ENCODE results near the gene CHN1.

Gene CHN1

DNA sequence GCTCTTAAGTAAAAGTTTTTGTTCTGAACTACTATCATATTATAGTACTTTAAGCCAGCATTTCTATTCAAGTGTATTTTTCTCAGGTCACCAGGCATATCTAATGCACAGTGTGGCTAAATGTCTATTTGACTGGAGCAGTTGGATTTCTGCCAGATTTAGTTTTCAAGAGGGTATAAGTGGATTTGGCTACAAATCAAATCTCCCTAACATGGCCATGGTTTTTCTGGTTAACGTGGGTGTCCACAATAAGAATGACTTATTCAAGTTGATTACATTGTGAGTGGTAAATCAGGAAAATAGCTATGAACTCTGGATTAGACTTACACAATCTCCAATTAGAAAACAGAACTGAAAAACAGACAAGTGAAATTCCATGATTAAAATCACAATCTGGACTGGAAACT lies 5.7 kb upstream of the CHN1 start:
- DNase-seq: no peak

DNA sequence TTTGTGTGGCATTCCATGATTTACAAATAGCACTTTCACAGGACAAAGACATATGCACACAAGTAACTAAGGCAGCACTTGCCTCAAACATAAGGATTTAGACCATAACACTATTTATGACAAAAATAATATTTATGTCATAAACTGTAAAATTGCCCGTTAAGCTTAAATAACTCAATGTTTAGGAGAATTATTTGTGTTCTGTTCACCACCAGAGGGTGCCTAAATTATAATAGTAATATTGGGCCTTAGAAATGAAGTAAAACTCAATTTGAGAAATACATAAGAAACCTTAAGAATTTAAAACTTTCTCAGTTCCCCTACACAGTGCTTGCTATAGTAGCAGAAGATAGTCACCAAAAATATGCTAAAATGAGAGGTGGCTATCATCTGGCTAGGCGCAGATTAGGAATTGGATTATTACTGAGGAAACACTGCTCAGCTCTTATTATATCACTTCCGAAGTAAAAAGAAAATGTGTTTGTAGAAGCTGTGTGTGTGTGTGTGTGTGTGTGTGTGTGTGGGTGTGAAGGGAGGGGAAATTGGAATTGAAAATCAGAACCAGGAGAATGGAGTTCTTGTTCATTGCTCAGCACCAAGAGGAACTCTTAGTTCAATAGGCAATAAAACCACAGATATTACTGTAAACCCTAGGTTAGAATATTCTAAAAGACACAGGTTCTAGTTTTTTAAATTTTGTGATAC lies 4.9 kb upstream of the CHN1 start:
- DNase-seq: no peak

DNA sequence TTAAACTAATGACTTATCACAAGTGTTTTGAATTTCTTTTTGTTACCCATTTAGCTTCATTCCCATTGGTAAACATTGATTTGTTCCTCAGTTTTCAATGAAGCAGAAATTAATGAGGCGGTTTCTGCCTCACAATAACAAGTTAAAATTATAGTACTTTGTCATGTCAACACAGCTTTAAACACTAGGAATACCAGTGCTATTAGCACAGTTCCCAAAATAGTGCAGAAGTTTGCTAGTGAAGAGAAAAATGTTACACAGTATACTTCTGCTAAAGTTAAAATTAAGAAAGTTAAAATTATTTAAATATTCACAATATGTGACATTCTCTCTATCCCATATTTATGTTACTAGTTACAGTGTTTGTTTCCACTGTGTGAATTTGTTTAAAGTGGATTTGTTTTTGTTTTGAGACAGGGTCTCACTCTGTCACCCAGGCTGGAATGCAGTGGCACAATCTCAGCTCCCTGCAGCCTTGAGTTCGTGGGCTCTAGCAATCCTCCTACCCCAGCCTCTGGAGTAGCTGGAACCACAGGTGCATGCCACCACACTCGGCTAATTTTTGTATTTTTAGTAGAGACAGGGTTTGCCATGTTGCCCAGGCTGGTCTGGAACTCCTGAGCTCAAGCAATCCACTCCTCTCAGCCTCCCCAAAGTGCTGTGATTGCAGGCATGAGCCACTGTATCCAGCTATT lies 3.8 kb upstream of the CHN1 start:
- DNase-seq: no peak

DNA sequence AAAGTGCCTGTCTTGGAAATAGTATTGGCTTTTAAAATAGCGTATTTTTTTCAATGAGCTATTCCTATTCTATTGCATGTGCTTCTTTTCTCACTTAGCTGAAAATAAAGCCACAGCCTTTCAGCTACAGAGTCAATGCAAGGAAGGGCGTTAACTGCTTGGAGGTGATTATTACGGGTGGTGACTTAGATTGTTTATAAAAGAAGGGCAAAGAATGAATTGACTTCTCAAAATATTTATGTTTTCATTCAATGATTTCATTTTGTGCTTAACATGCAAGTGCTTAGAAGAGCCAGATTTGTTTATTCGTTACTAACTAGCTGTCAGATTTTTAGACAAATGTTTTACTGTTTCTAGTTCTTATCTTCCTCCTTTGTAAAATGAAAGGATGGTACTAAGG lies 2.8 kb upstream of the CHN1 start:
- no peak for DNase-seq

DNA sequence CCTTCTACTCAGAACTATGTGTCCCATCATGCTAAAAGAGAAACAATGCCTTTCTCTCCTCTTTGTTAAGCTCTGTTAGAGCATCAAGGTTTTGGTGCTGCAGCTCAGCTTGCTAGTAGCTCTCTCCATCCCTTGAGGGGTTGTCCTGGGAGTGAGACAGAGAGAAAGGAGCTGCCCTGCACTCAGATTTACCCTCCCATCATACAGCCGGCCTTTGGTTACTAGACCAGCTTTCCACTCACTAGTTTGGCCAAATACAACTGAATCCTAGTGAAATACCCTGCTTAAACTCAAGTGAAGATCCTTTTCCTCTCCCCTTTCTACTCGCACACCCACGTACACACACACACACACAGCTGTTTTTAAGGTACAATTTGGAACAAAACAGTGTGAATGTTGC lies 2.3 kb upstream of the CHN1 start:
- DNase-seq: no peak

DNA sequence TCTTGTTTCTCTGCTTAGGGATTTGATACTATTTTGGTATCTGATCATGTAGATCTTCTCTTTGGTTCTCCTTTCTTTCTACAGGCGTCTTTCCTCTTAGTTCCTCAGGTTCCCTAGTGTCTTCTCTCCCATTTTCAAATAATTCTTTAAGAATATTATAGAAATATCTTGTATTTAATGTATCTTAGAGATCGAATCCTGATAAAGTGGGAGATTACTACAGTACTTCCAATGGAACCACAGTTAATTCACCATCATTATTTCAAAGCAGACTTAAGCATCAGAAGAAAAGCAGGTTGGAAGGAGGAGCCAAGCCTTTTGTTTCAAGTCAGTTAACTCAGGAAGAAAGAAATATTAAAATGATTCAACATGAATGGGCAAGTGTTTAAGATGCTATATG lies 1.1 kb upstream of the CHN1 start:
- no peak for DNase-seq

DNA sequence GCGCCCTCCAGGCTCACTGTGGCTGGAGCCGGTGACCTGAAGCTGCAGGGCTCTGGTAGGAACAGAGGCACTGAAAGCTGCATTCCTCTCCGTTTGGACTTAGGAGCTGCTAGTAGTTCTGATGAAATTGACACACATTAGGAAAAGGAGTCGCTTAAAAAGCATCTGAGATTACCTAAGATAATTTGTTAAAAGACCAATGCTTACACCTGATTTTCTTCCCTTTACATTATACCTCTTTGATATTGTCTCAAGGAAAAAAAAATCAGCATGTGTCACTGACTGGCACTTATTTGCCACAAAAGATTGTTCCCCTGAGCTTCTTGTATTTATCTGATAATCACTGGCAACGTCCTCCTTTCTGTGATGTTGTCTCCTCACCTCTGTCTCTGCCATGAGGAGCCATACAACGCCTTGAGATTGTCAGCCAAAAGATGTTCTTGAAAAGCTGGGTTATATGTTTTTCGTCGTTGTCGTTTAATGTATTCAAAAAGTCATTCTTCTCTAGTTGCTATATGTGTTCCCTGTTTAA lies 618 bp upstream of the CHN1 start:
- DNase-seq: no peak

DNA sequence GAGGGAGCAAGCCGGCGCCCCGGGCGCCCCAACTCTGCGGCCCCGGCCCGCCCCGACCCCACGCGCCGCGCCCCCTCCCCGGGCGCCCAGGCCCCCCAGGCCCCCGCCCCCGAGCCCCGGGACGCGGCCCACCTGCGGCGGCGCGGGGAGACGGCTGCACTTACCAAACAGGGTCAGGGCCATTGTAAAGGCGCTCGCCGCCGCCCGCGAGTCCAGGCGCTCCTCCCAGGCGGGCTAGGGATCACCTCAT lies 526 bp downstream of the CHN1 start:
- no peak for DNase-seq

DNA sequence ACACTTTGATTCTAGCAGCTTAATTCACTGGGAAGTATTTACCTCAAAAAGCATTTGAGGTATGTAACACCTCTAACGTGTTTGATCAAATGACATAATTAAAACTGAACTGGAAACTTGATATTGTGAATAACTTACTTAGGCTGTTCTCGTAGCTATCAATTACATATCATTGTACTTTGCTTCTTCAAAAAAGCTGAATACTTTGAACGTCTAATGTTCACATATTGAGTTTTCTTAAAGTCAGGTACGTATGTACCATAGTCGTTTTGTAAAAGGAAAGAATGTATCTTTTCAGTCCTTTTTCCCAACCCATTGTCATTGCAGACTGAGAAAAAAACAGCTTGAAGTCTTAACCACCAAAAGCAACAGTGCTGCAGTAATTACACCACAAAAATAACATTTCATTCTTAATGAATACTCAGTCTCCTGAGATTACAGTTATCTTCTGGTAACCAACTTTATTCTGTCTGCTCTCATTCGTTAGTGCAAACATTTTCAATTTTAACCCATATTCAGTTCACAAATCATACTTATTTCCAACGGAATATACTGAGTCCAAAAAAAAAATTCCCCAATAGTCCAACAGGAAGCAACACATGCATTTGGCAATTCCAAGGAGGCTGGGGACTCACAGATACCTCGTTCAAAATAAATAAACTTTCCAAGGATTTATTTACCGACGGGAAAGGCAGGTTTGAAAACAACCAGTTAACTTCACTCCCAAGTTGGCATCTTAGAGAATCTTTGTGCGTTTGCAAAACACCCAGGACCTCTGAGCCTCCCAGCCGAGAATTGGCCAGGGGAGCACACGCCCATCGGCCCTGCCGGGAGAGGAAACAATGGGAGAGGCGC lies 1.1 kb downstream of the CHN1 start:
- no peak for DNase-seq

DNA sequence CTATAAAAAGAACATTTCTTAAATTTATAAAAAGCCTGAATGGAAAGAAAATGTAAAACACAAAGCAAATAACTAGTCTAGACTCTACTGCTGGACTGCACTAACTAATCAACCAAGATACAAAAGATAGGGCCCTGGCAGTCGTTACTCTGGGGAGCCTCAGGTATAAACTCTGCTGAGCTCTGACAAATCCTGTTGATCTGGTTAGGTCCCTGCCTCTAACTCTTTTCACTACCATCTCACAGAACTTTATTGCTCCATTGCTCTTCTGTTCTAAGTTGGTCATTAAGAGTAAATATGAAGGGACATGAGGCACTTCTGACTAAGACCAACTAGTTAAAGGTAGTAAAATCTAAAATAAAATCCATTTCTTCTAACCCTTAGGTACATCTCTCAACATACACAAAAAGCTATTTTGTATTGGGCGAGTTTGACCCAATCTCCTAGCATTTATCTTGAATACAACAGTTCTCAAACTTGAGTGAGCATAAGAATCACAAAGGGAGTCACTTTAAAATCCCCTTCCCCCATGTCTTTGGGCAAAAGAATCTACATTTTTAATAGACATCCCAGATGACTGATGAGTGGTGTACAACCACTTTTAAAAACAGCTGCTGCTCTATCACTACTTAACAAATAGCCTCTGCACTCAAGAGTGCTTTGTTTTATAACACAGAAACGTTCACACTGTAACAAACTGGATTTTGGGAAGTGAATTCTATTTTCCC lies 2.5 kb downstream of the CHN1 start:
- no peak for DNase-seq

DNA sequence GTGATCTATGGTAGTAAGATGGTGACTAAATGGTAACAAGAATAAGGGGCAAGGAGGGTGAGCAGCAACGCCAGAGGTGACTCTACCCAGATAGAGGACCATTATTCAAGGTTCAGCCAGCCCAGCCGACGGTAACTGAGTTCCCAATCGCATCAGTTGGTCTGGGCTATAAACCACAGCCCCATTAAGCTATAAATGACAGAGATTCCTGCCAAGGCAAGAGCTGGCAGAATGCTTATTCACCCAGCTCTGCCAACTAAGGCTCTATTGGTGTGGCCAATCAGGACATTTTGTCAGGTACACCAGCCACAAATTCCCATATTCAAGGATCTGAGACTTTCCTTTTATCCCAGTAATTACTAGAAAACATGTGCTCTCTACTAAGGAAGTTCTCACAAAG lies 3.6 kb downstream of the CHN1 start:
- DNase-seq: no peak

DNA sequence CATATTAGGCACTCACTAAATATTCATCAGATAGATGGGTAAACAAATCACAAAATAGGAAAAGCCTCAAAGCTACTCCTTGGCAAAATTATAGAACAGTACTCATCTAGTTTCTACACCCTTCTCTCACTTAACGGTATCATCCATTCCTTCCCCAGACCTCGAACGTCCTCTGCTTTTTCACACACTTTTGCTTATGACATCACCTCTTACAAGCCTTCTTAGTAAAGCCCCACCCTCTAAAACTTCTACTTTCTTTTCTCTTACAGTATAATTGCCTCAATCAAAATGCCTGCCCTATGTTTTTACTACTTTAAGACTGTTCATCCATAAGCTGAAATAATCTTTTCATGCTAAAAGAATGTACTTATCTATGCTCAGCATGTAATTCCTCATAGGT lies 8.1 kb downstream of the CHN1 start:
- no peak for DNase-seq

DNA sequence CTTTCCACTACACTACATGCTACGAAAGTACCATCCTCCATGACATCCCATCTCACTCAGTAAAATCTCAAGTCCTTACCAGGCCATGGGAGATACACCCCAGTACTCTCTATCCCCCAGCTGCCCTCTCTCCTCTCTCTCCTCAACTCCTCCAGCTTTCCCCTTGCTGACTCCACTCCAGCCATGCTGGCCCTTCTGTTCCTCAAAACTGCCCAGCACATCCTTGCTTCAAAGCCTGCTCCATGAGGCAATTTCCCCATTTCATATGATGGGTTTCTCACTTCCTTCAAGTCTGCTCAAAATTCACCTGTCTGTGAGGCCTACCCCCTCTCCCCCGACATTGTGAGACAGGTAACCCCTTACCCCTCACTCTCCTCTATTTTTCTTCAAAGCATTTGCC lies 8.6 kb downstream of the CHN1 start:
- DNase-seq: no peak

DNA sequence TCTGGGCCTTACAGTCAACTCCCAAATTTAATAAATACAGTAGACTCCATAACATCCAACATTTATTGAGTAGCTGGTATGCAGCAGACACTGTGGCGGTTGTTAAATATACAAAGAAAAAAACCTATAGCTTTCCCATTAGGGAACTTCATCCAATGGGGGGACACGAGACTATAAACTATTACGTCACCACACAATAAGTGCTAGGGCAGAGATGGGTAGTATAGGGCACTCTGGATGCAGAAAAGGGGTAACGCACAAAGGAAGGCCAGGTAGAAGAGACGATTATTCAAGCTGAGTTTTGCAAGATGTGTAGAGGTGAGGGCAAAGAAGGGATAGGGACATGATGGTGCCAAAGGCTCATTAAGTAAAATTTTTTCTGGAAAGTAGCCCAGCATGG lies 10.8 kb downstream of the CHN1 start:
- DNase-seq: no peak

DNA sequence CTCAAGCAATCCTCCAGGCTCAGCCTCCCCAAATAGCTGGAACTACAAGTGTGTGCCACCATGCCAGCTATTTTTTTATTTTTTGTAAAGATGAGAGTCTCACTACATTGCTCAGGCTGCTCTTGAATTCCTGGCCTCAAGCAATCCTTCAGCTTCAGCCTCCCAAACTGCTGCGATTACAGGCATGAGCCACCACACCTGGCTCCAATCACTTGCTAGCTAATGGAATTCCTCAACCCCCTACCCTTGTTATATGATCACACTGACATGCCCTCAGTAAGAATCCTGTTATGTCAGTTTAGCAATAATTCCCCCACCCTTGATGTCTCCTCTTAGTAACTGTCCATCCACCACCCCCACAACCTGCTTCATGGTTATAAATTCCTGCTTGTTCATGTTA lies 12.3 kb downstream of the CHN1 start:
- no peak for DNase-seq

DNA sequence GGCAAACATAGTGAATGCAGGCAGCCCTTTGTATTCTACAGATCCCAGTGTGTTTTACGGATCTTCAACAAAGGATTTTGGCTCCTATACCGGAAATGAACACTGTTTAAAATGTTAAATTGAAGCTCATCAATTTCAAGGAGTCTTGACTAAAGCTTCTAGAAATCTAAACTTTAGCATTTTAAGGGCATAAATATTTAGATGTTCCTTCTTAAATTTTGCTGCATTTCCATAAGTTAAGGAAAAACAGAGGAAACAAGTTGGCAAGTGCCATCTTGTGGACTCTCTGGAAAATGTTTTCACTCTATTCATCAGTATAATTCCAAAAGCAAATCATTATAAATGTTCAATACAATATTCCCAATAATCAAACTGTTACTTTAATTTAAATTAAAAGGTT lies 19.6 kb downstream of the CHN1 start:
- DNase-seq: no peak

DNA sequence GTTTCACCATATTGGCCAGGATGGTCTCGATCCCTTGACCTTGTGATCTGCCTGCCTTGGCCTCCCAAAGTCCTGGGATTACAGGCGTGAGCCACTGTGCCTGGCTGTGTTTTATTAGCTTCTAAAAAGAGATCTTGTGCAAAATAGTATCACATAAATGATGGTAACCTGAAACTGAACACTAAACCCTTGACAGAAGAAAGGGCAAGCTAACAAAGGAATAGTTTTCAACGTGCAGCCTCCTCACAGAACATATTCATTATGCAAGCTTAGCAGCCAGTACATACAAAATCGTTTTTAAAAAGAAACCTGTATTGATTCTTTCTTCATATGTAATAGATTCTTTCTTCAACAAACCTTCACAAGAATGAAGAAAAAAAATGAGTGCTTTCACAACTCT lies 20.6 kb downstream of the CHN1 start:
- no peak for DNase-seq

DNA sequence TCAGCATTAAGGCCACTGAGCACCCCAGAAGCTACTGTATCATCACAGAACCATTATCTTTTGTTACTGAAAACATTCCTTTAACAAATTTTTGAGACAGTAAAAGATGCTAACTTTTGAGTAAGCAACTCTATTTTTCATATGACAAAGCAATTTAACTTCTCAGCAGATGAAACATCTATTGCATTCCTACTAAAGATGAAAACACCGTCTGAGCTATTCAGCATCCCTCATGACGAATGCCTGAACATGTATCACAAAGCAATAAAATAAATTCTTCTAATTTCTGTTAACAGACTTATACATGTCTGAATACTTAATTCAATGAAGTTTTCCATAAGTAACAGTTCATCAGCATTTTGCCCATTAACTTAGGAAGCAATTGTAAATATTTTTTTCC lies 23.9 kb downstream of the CHN1 start:
- no peak for DNase-seq

DNA sequence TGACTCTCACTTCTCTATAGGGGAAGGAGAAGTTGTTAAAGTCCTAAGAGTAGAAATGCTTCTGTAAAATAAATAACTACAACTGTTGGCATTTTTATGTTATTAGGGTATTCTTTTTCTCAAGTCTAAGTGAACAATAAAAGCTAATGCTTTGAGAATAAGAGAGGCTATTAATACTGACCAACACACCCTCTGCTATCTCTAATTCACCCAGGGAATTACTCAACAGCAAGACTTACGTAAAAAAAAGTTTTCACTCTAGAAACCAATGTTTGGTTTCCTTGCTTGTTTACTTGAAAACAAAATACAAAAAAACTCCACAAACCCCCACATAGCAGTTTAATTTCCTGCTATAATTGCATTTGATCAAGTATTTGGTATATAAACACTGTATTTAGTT lies 25.2 kb downstream of the CHN1 start:
- DNase-seq: no peak

DNA sequence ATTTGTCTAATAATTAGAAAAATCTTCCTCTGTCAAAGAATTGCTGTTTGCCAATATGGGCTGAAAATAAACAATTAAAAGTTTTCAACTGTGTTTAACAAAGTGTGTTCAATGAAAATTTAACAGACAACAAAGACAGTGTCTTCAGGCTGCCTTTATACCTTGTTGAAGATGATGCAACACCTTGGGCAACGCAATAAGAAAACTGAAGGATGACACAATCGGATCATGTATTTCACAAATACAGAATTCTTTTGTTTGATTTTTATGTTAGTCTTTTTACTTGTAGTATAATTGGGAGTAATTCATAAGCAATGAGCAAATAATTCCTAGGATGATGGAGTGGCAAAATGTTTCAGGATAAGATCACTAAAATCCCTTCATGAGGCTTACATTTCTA lies 27.8 kb downstream of the CHN1 start:
- no peak for DNase-seq

DNA sequence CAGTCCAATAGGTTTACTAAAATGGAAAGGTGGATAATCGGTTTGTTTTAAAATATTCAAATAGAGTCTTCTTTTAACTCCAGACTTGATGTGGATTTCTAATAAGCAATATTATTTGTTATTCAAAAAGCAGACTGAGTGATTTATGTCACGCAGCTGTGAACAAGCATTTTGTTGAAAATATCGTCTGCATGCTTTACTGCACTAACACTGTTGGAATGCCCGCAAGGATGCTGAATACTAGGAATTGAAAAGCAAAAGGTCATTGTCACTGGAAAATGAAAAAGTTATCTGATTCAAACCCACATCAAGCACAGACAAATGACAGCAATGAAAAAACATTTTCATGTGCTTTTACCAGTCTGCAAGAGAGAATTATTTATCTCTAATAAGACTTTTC lies 31.1 kb downstream of the CHN1 start:
- no peak for DNase-seq

DNA sequence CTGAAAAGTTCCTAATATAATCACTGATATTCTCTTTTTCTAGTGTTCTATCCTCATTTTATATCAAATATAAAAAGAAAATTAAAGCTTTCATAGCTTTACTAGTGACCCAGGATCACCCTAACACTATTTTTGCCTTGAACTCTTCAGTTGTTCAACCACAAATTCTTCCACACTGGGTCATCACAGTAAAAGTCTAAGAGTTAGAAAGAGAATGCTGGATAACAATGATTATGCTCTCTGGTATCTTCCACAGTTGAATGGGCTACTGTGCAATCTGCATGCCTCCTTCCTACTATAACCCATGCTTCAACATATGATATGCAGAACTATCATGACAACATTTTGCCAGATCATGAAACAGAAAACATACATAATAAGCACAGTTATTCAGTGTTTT lies 32.3 kb downstream of the CHN1 start:
- no peak for DNase-seq
